ENCODE data around the gene KRTAP5-3.

The KRTAP5-3 gene

DNA sequence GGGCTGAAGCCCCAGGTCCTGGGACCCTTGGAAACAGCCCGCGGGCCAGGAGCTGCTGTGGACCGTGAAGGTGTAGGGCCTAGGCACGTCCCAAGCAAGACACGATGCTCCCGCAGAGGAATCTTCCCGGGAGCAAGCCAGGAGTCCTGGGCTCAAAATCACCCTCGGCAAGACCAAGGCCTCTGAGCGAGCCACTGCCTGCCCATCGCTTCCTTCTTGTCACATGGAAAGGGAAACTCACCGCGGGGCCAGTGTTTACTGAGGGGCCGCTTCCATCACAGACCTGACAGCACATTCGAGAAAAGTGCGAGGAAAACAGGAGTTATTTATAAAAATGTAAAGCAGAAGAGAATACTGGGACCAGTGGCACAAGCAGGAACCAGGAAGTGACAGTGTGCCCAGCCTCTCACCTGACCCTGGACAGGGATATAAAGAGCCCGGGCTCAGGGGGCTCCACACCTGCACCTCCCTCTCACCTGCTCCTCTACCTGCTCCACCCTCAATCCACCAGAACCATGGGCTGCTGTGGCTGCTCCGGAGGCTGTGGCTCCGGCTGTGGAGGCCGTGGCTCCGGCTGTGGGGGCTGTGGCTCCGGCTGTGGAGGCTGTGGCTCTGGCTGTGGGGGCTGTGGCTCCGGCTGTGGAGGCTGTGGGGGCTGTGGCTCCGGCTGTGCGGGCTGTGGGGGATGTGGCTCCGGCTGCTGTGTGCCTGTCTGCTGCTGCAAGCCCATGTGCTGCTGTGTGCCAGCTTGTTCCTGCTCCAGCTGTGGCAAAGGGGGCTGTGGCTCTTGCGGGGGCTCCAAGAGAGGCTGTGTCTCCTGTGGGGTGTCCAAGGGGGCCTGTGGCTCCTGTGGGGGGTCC, 21.3 kb upstream of the KRTAP5-3 start, which contains the start of gene KRTAP5-5:
Gene KRTAP5-5, plus strand, starts transcription at position 450 of the 860 bp plus-strand sequence. Its CDS starts 66 bp downstream, at position 516.
- no peak for TF ChIP-seq ZFX (IDR thresholded peaks at IDR 0.05; ENCODE audit: borderline replicate concordance)
- TF ChIP-seq, protein P1, sequence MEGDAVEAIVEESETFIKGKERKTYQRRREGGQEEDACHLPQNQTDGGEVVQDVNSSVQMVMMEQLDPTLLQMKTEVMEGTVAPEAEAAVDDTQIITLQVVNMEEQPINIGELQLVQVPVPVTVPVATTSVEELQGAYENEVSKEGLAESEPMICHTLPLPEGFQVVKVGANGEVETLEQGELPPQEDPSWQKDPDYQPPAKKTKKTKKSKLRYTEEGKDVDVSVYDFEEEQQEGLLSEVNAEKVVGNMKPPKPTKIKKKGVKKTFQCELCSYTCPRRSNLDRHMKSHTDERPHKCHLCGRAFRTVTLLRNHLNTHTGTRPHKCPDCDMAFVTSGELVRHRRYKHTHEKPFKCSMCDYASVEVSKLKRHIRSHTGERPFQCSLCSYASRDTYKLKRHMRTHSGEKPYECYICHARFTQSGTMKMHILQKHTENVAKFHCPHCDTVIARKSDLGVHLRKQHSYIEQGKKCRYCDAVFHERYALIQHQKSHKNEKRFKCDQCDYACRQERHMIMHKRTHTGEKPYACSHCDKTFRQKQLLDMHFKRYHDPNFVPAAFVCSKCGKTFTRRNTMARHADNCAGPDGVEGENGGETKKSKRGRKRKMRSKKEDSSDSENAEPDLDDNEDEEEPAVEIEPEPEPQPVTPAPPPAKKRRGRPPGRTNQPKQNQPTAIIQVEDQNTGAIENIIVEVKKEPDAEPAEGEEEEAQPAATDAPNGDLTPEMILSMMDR (IDR thresholded peaks at IDR 0.05), result no peak
- H3K27ac ChIP-seq, result no peak within 1 kb of the TSS

DNA sequence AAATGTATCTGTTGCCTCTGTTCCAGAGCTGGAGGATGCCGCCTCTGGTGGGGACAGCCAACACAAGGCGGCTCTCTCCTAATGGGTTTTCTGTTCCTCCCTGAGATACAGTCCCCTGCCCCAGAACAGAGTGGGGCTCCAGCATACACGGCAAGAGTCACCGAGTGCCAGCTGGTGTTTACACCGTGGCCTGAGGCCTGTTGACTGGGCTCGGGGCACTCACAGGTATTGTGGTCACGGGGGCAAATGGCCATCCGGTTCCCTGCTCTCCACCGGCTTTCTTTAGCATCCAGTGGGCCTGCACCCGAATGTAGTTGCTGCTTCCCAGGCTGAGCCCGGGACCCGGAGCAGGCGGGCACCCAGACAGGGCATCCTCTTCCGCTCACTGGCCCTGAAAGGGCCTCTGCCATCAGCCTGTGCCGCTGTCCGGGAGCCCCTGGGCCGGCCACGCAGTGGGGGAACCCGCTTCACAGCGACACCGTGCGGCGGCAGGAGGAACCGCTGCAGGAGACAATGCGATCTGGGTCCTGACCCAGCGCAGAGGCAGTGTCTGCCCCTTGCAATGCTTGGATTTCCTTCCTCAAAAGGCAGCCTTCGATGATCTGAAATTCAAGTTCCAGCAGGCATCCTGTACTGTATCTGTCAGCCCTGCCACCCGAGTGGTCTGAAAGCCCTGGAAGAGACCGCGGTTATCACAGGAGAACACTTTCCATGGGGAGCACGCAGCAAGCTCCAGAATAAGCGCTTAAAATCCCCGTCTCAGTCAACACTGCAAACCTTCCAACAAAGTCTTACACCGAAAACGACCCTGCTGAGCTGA, 20.5 kb upstream of the KRTAP5-3 start:
- TF ChIP-seq, protein P1 (IDR thresholded peaks at IDR 0.05), result peak; percentile 97
- TF ChIP-seq ZFX (IDR thresholded peaks at IDR 0.05; ENCODE audit: borderline replicate concordance), result no peak
- H3K27ac ChIP-seq, result no peak overlapping the region

DNA sequence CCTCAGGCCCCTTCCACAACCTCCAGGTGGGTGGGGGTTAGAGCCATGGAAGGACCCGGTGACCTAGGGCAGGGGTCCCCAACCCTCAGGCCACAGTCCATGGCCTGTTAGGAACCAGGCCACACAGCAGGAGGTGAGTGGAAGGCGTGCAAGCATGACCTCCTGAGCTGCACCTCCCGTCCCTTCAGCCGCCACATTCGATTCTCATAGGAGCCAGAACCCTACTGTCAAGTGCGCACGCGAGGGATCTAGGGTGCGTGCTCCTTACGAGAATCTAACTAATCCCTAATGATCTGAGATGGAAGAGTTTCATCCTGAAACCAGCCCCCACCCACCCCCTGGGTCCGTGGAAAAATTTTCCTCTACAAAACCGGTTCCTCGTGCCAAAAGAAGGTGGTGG, 17.3 kb upstream of the KRTAP5-3 start:
- TF ChIP-seq, protein P1 (IDR thresholded peaks at IDR 0.05), result no peak
- no peak for TF ChIP-seq ZFX (IDR thresholded peaks at IDR 0.05; ENCODE audit: borderline replicate concordance)
- H3K27ac ChIP-seq, result no peak overlapping the region

DNA sequence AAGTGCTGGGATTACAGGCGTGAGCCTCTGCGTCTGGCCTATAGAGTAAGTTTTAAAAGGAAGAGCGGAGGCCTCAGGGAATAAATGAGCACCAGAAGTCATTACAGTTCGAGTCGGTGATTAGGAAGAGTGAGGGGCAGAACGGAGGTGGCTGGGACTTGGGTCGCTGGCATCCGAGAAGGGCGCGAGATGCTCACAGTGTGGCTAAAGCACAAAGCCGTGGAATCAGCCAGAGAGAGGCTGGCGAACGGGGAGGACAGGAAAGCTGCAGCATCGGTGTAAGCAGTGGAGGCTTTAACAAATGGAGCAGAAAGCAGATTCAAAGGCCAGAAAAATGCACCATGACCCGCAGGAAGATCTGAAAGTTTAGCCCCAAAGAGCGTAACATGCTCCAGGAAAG, 16.4 kb upstream of the KRTAP5-3 start:
- H3K27ac ChIP-seq, result no peak overlapping the region
- TF ChIP-seq ZFX (IDR thresholded peaks at IDR 0.05; ENCODE audit: borderline replicate concordance), result no peak
- TF ChIP-seq, protein P1 (IDR thresholded peaks at IDR 0.05), result no peak

DNA sequence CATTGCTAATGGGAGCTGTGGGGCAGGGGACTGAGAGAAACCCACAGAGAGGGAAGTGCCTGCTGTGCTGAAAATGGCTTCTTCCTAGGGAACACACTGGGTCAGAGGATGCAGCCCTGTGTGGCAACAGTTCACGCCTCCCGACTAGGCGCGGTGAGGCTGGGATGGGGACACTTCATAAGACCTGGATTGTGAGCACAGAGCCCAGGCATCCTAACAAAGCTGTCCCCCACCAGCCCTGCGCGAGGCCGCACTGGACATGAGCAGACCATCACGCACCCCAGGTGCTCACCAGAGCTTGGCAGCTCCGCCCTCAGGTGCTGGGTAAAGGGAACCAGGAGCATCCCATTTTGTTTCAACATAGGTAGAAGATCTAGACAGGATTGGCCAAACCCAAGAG, 15.5 kb upstream of the KRTAP5-3 start:
- no peak overlapping the region for H3K27ac ChIP-seq
- TF ChIP-seq ZFX (IDR thresholded peaks at IDR 0.05; ENCODE audit: borderline replicate concordance), result no peak
- TF ChIP-seq, protein P1 (IDR thresholded peaks at IDR 0.05), result no peak

DNA sequence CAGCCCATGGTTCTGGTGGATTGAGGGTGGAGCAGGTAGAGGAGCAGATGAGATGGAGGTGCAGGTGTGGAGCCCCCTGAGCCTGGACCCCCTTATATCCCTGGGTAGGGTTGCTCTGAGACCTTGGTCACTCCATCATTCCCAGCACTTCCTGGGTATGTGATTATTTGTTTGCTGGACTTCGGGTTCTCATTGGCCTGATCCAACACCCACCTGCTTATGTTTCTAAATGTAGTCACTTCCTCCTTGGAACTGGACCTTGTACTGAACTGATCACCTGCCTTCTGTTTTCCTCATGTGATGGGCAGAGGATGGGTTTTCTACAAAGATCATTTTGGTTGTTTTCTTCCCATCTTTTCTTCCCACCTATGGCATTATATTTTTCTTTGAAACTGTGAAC, 13.8 kb upstream of the KRTAP5-3 start, which contains the start of gene KRTAP5-4:
Gene KRTAP5-4, minus strand, starts transcription at position 53 of the 400 bp plus-strand sequence. Its CDS starts 45 bp downstream, at position 8.
- TF ChIP-seq, protein P1 (IDR thresholded peaks at IDR 0.05), result no peak
- no peak for TF ChIP-seq ZFX (IDR thresholded peaks at IDR 0.05; ENCODE audit: borderline replicate concordance)

More for the DNA sequence above, 13.8 kb upstream of the KRTAP5-3 start, which contains the start of gene KRTAP5-4:
- H3K27ac ChIP-seq, result no peak within 1 kb of the TSS
